ENCODE results near the gene PSENEN. TPM values are rescaled to one million over a fixed set of nuclear protein-coding genes. Genes with fewer than 3 reads are reported as not detected.

PSENEN gene
- total and polyA plus RNA-seq, 2 donors (not counting 1 experiment from before 2014, with no cell fraction given): 16.0 to 31.4 TPM

DNA sequence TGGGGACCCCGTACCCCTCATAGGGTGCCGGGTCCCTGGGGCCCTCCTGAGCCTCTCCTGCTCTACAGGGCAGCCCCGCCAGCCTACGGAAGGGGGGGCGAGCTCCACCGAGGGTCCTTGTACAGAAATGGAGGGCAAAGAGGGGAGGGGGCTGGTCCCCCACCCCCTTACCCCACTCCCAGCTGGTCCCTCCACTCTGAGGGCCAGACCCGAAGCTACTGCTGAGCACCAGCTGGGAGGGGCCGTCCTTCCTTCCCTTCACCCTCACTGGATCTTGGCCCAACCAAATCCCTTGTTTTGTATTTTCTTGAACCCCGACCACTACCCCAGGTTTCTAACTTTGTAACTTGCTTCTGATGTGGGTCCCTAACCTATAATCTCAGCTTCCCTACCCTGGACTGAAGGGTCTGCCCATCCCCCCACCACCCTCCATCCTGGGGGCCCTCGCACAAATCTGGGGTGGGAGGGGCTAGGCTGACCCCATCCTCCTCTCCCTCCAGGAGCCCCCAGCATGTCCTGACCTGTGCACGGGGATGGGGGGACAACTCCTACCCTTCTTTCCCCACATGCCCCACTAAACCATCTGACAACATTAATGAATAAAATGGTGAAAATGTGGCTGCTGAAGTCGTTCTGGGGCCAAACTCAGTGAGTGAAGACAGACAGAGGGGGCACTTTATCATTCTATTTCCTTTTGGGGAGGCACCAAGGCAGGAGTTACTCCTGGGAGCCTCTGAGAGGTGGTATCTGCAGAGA is 42.9 kb downstream of the PSENEN start:
- no peaks in the 10 kb centered on the region for H3K27me3 ChIP-seq (ENCODE audit: control insufficient read depth, insufficient read depth, low read length)
- no peak overlapping the region for H3K9ac ChIP-seq (ENCODE audit: insufficient read depth, low read length)
- no peak overlapping the region for H3K4me3 ChIP-seq (replicated peaks in 1 of 4; ENCODE audit: control extremely low read depth in 1 of 4, insufficient read depth in 1 of 4, low read depth in 3 of 4, low read length in 4 of 4)
- H3K27ac ChIP-seq (ENCODE audit: insufficient read depth, low read length): no peak overlapping the region
- H3K9me3 ChIP-seq (ENCODE audit: control insufficient read depth, insufficient read depth, low read depth, low read length): no peaks in the 10 kb centered on the region
- H3K36me3 ChIP-seq (ENCODE audit: control insufficient read depth, insufficient read depth, low read length): peaks cover 4% of the 10 kb centered on the region
- H2AFZ ChIP-seq (ENCODE audit: low read length): no peak overlapping the region
- H3K4me2 ChIP-seq (ENCODE audit: extremely low read depth, insufficient read depth, low read length): no peak overlapping the region
- H4K20me1 ChIP-seq (ENCODE audit: control insufficient read depth, extremely low read depth, insufficient read depth, low read length): no peaks in the 10 kb centered on the region
- no peak for DNase-seq (ENCODE audit: low read depth in 2 of 2)
- H3K4me1 ChIP-seq (ENCODE audit: control insufficient read depth, extremely low read depth, insufficient read depth, low read length): peaks cover 3% of the 10 kb centered on the region
- no peak for TF ChIP-seq EZH2 (IDR thresholded peaks at IDR 0.05; ENCODE audit: low read length, missing control alignments)
- TF ChIP-seq, protein P1, sequence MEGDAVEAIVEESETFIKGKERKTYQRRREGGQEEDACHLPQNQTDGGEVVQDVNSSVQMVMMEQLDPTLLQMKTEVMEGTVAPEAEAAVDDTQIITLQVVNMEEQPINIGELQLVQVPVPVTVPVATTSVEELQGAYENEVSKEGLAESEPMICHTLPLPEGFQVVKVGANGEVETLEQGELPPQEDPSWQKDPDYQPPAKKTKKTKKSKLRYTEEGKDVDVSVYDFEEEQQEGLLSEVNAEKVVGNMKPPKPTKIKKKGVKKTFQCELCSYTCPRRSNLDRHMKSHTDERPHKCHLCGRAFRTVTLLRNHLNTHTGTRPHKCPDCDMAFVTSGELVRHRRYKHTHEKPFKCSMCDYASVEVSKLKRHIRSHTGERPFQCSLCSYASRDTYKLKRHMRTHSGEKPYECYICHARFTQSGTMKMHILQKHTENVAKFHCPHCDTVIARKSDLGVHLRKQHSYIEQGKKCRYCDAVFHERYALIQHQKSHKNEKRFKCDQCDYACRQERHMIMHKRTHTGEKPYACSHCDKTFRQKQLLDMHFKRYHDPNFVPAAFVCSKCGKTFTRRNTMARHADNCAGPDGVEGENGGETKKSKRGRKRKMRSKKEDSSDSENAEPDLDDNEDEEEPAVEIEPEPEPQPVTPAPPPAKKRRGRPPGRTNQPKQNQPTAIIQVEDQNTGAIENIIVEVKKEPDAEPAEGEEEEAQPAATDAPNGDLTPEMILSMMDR (conservative IDR thresholded peaks at IDR 0.05 in 1 of 2, IDR thresholded peaks at IDR 0.05 in 1 of 2; ENCODE audit: low read depth in 1 of 2, low read length in 2 of 2): no peak
- no peaks in the 10 kb centered on the region for H3K79me2 ChIP-seq (ENCODE audit: control insufficient read depth, insufficient read depth, low read length)

DNA sequence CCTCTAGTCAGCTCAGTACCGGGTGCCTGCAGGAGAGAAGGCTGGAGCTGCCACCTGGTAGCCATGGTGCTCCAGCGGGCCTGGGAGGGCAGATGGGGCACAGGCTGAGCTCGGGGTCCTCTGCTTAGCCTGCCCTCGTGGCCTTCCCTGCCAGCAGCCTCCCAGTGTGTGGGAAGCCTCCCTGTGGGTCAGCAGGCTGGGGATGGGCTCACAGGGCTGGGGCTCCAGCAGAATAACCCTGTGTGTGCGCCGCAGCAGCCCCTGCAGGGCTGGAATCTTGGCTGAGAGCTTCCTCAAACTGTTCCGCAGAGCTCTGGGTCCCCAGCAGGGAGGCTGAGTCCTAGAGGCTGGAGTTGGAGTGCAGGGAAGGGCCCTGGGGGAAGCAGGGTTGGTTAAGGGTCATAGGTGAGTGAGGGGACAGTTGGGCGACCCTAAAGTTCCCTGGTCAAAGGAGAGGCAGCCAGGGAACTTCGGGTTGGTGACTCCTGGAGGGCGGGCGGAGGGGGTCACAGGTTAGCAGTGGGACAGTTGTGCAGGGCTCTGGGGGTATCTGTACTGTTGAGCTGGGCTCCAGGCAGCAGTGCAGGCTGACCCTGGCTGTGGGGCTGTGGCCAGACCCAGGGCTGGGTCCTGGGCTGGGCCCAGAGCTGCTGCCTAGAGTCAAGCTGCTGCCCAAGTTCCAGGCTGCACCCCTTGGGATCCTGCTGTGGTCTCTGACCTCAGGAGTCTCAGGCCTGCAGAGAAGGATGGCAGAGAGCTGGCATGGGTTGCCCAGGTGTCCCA is 43.9 kb downstream of the PSENEN start:
- H3K79me2 ChIP-seq (ENCODE audit: control insufficient read depth, insufficient read depth, low read length): no peaks in the 10 kb centered on the region
- peaks cover 2% of the 10 kb centered on the region for H3K36me3 ChIP-seq (ENCODE audit: control insufficient read depth, insufficient read depth, low read length)
- no peak overlapping the region for H3K4me2 ChIP-seq (ENCODE audit: extremely low read depth, insufficient read depth, low read length)
- no peaks in the 10 kb centered on the region for H4K20me1 ChIP-seq (ENCODE audit: control insufficient read depth, extremely low read depth, insufficient read depth, low read length)
- no peak for DNase-seq (ENCODE audit: low read depth in 2 of 2)
- H2AFZ ChIP-seq (ENCODE audit: low read length): no peak overlapping the region
- no peaks in the 10 kb centered on the region for H3K9me3 ChIP-seq (ENCODE audit: control insufficient read depth, insufficient read depth, low read depth, low read length)
- no peaks in the 10 kb centered on the region for H3K27me3 ChIP-seq (ENCODE audit: control insufficient read depth, insufficient read depth, low read length)
- TF ChIP-seq EZH2 (IDR thresholded peaks at IDR 0.05; ENCODE audit: low read length, missing control alignments): no peak
- TF ChIP-seq, protein P1 (conservative IDR thresholded peaks at IDR 0.05 in 1 of 2, IDR thresholded peaks at IDR 0.05 in 1 of 2; ENCODE audit: low read depth in 1 of 2, low read length in 2 of 2): no peak
- no peak overlapping the region for H3K9ac ChIP-seq (ENCODE audit: insufficient read depth, low read length)
- no peak overlapping the region for H3K4me3 ChIP-seq (replicated peaks in 1 of 4; ENCODE audit: control extremely low read depth in 1 of 4, insufficient read depth in 1 of 4, low read depth in 3 of 4, low read length in 4 of 4)
- peaks cover 3% of the 10 kb centered on the region for H3K4me1 ChIP-seq (ENCODE audit: control insufficient read depth, extremely low read depth, insufficient read depth, low read length)
- no peak overlapping the region for H3K27ac ChIP-seq (ENCODE audit: insufficient read depth, low read length)

Measured in fibroblast of lung (primary cell).